Upper lobe of left lung (tissue), 6 donors: Measurements from ENCODE around the gene CYP2B6. TPM values are rescaled to one million over a fixed set of nuclear protein-coding genes. Genes with fewer than 3 reads are reported as not detected.

Experiments used
- ATAC-seq, 2 donors: fragments of 200-7000 bp; cut with Tn5 transposase; one replicate each; pipeline ENCODE4 v1.9.1; 2022; ENCODE audit warnings: mild to moderate bottlenecking in 2 of 2, moderate library complexity in 2 of 2; ENCODE audit not compliant: low FRiP score in 2 of 2
- DNase-seq, 2 donors: peaks; one replicate each; pipeline ENCODE4 v3.0.0-alpha.2; 2019 to 2020
- H3K27ac ChIP-seq, 4 donors: fragments of 200-600 bp; sonication (generic); one replicate each; pipeline ENCODE4 v1.5.1; 2016 to 2019
- H3K27me3 ChIP-seq, 4 donors: fragments of 200-600 bp; sonication (generic); one replicate each; pipeline ENCODE4 v1.5.1; 2017 to 2019
- H3K36me3 ChIP-seq, 4 donors: fragments of 200-600 bp; sonication (generic); one replicate each; pipeline ENCODE4 v1.5.1; 2016 to 2019
- H3K4me1 ChIP-seq, 4 donors: fragments of 200-600 bp; sonication (generic); one replicate each; pipeline ENCODE4 v1.5.1; 2018 to 2019
- H3K4me3 ChIP-seq, 4 donors: fragments of 200-600 bp; sonication (generic); one replicate each; pipeline ENCODE4 v1.5.1; 2017 to 2019; ENCODE audit warnings: mild to moderate bottlenecking in 2 of 4, moderate library complexity in 1 of 4
- H3K9me3 ChIP-seq, 4 donors: fragments of 200-600 bp; sonication (generic); one replicate each; pipeline ENCODE4 v1.5.1; 2018 to 2019
- EP300 ChIP-seq, 4 donors: sonication (generic); formaldehyde crosslinking; IDR thresholded peaks; one replicate each; pipeline ENCODE4 v1.5.1; 2017; ENCODE audit warnings: antibody characterized with exemption in 4 of 4, control low read depth in 2 of 4
- POLR2A ChIP-seq, 4 donors: fragments of 450-650 bp; IDR thresholded peaks; one replicate each; pipeline ENCODE4 v1.5.1; 2016 to 2017; ENCODE audit warnings: antibody characterized with exemption in 4 of 4, mild to moderate bottlenecking in 2 of 4
- POLR2AphosphoS5 ChIP-seq, 2 donors: sonication (generic); formaldehyde crosslinking; IDR thresholded peaks; one replicate each; pipeline ENCODE4 v1.5.1; 2017; ENCODE audit warnings: antibody characterized with exemption in 2 of 2
- WGBS, 2 donors: methylation state at CpG; one replicate each; pipeline ENCODE4 v1.1.5; 2017 to 2018; 5-methylcytosine and 5-hydroxymethylcytosine counted together
- total RNA-seq, 6 donors: library from RNA; depleted of rRNA in 4 of 6; stranded (reverse); fragments of >200 nt in 4 of 6; gene quantifications; one replicate each; pipeline versions ENCODE4 v1.1.0 to v1.2.1, GENCODE V29; 2016 to 2021
- TF ChIP-seq, protein P1 (sequence below), 6 experiments: fragments of 450-650 bp in 4 of 6; fragments of 200-600 bp in 2 of 6; sonication (generic) in 2 of 6; IDR thresholded peaks; one replicate each; pipeline ENCODE4 v1.5.1; 2016 to 2019; ENCODE audit warnings: antibody characterized with exemption in 6 of 6
- donor health status: DM: no; HTN: no; CAD: no; lungs with moderate emphysema.
- donor health status: DM: no; HTN: yes; CAD: no; lungs with severe emphysema.

CYP2B6 gene
- 1 to 10 TPM in 1 of 6 donors, under 1 TPM in 1, not detected in 4; 0.34 to 1.8 TPM for total RNA-seq

DNA sequence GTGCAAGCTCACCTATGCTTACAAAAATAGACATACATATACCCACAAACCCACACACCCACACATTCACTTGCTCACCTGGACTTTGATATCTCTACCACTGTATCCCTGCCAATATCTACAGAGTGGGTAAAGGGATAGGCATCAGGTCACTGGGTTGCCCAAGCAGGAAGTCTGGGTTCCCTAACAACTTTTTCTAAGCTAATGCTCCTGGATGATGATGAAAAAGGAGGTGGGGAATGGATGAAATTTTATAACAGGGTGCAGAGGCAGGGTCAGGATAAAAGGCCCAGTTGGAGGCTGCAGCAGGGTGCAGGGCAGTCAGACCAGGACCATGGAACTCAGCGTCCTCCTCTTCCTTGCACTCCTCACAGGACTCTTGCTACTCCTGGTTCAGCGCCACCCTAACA, at the start of gene CYP2B6:
Gene CYP2B6, plus strand, starts transcription at position 311 of the 410 bp plus-strand sequence. Its CDS starts 24 bp downstream, at position 335.
- DNase-seq, result no peak
- no peaks in the 10 kb centered on the region for H3K9me3 ChIP-seq
- no peak within 1 kb of the TSS for H3K4me3 ChIP-seq
- WGBS, 2 donors, result 89 to 95% methylated on average over 2 of the region's 2 CpGs
- no peak for ATAC-seq
- H3K36me3 ChIP-seq, result no peaks in the 10 kb centered on the region
- H3K27ac ChIP-seq, result no peak within 1 kb of the TSS
- H3K4me1 ChIP-seq, result no peaks in the 10 kb centered on the region
- no peak for TF ChIP-seq EP300 (IDR thresholded peaks at IDR 0.05)
- TF ChIP-seq, protein P1, sequence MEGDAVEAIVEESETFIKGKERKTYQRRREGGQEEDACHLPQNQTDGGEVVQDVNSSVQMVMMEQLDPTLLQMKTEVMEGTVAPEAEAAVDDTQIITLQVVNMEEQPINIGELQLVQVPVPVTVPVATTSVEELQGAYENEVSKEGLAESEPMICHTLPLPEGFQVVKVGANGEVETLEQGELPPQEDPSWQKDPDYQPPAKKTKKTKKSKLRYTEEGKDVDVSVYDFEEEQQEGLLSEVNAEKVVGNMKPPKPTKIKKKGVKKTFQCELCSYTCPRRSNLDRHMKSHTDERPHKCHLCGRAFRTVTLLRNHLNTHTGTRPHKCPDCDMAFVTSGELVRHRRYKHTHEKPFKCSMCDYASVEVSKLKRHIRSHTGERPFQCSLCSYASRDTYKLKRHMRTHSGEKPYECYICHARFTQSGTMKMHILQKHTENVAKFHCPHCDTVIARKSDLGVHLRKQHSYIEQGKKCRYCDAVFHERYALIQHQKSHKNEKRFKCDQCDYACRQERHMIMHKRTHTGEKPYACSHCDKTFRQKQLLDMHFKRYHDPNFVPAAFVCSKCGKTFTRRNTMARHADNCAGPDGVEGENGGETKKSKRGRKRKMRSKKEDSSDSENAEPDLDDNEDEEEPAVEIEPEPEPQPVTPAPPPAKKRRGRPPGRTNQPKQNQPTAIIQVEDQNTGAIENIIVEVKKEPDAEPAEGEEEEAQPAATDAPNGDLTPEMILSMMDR (IDR thresholded peaks at IDR 0.05), result no peak
- no peak for TF ChIP-seq POLR2AphosphoS5 (IDR thresholded peaks at IDR 0.05)
- no peak for TF ChIP-seq POLR2A (IDR thresholded peaks at IDR 0.05)
- no peaks in the 10 kb centered on the region for H3K27me3 ChIP-seq

DNA sequence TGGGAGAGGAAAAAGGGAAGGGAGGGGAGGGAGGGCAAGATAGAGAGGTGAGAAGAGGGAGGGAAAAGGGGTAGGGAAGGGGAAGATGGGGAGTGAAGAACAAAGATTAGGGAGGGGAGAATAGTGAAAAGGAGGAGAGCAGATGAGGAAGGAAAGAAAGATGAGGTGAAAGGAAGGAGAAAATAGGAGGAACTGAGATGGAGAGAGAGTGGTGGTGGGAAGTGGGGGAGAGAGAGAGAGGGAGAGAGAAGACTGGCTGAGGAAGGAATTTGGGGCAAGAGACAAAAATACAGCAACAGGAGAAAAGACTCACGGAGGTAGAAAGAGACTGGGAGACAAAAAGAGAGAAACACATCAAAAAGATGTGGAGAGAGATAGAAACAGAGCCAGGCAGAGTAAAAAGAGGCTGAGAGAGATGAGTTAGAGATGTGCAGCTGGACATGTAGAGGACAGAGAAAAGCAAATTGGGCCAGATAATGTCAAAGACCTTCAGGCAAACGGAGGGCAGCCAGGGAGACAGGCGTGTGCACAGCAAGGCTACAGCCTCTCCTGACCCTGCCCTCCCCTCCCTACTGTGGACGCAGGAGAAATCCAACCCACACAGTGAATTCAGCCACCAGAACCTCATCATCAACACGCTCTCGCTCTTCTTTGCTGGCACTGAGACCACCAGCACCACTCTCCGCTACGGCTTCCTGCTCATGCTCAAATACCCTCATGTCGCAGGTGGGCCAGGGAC, 49.4 kb upstream of the CYP2B6 start:
- ATAC-seq, result no peak

DNA sequence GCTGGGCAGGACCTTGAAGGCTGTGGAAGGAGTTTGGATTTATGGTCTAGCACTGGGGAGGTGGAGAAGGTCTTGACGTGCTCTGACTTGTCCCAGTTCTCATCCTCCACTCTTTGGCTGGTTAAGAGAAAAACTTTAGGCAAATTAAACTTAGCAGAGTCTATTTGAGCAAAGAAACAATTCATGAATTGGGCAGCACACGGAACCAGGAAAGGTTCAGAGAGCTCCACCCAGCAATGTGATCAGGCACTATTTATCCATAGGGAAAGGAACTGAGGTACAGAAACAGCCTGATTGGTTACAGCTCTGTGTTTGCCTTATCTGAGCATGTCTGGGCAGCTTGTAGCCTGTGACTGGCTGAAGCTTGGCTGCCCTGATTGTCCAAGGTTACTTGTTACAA, 45.4 kb upstream of the CYP2B6 start:
- Histone ChIP-seq H3K36me3 (peaks cover 0 to 15% (median 7%) of the 10 kb centered on the region in 4 donors), H3K27ac (no peak overlapping the region), H3K27me3 (no peaks in the 10 kb centered on the region), H3K9me3 (no peaks in the 10 kb centered on the region), H3K4me3 (no peak overlapping the region), H3K4me1 (no peaks in the 10 kb centered on the region)
- WGBS, 2 donors, result 83 to 85% methylated on average over 2 of the region's 2 CpGs
- DNase-seq (no peak), ATAC-seq (no peak)
- TF ChIP-seq POLR2A (IDR thresholded peaks at IDR 0.05) (no peak), POLR2AphosphoS5 (IDR thresholded peaks at IDR 0.05) (no peak), EP300 (IDR thresholded peaks at IDR 0.05) (no peak)
- TF ChIP-seq, protein P1 (IDR thresholded peaks at IDR 0.05), result no peak

More for the DNA sequence above, 49.4 kb upstream of the CYP2B6 start:
- H3K27ac ChIP-seq, result no peak overlapping the region
- no peak overlapping the region for H3K4me3 ChIP-seq
- 70 to 87% methylated on average over 9 of the region's 9 CpGs for WGBS, 2 donors
- no peaks in the 10 kb centered on the region for H3K27me3 ChIP-seq
- H3K4me1 ChIP-seq, result no peaks in the 10 kb centered on the region
- no peak for DNase-seq
- TF ChIP-seq, protein P1 (IDR thresholded peaks at IDR 0.05), result no peak
- TF ChIP-seq POLR2AphosphoS5 (IDR thresholded peaks at IDR 0.05), result no peak
- H3K9me3 ChIP-seq, result no peaks in the 10 kb centered on the region
- peaks cover 0 to 12% (median 7%) of the 10 kb centered on the region in 4 donors for H3K36me3 ChIP-seq

DNA sequence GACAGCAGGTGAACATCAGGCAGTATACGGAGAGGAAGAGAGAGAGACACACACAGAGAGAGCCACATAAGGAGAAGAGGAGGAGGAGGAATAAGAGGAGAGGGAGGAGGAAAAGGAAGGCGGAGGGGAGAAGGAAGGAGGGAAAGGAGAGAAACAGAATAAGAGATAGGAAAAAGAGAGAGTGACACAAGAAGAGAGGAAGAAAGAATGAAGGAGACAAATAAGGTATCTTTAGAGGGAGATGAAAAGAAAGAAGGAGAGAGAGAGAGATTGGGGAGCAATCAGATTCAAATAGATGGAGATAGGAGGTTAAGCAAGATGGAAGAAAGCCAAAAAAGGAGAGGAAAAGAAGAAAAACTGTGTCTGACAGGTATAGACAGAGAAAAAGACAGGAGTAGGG, 44.0 kb upstream of the CYP2B6 start:
- peaks cover 0 to 15% (median 7%) of the 10 kb centered on the region in 4 donors for H3K36me3 ChIP-seq
- TF ChIP-seq EP300 (IDR thresholded peaks at IDR 0.05), result no peak
- H3K27ac ChIP-seq, result no peak overlapping the region
- H3K9me3 ChIP-seq, result no peaks in the 10 kb centered on the region
- H3K27me3 ChIP-seq, result no peaks in the 10 kb centered on the region
- ATAC-seq (no peak), DNase-seq (no peak)
- H3K4me3 ChIP-seq, result no peak overlapping the region
- no peaks in the 10 kb centered on the region for H3K4me1 ChIP-seq
- WGBS, 2 donors, result 79 to 90% methylated on average over 2 of the region's 2 CpGs

DNA sequence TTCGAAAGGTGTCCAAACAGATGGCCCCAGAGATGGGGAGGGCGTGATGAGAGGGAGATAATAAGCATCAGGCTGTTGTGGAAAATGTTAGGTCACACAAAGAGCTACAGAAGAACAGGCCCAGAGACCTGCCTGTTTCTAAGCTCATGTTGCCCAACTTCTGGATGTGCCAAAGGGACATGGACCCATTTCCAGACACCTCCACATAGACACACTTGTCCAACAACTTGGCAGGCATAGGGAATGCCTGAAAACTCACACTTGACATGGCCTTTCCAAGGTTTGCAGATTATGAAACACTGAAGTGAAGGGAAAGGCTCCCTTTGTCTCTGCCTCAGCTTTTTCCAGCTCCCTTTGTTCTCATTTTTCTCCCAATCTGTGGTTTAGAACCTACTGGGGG, 43.5 kb upstream of the CYP2B6 start:
- Histone ChIP-seq H3K27me3 (no peaks in the 10 kb centered on the region), H3K9me3 (no peaks in the 10 kb centered on the region), H3K4me3 (no peak overlapping the region), H3K27ac (no peak overlapping the region), H3K36me3 (peaks cover 0 to 15% (median 7%) of the 10 kb centered on the region in 4 donors), H3K4me1 (no peaks in the 10 kb centered on the region)
- 65 to 68% methylated on average over 2 of the region's 2 CpGs for WGBS, 2 donors
- ATAC-seq (no peak), DNase-seq (no peak)
- no peak for TF ChIP-seq POLR2A (IDR thresholded peaks at IDR 0.05)
- TF ChIP-seq EP300 (IDR thresholded peaks at IDR 0.05), result no peak
- TF ChIP-seq POLR2AphosphoS5 (IDR thresholded peaks at IDR 0.05), result no peak
- TF ChIP-seq, protein P1 (IDR thresholded peaks at IDR 0.05), result no peak
